Measurements from ENCODE around the gene TUBG2.

Gene TUBG2

GRCh38 chr17:42677012-42677857, 18.2 kb downstream of the TUBG2 start:
- DNase-seq (ENCODE audit: low read depth), result peak; percentile 93

- peak; percentile 69 for DNase-seq (ENCODE audit: low read depth)
Observed at GRCh38 chr17:42677921-42678781, 19.1 kb downstream of the TUBG2 start.

GRCh38 chr17:42678951-42679491, 19.9 kb downstream of the TUBG2 start:
- DNase-seq (ENCODE audit: low read depth), result no peak

- DNase-seq (ENCODE audit: low read depth), result no peak
Observed at GRCh38 chr17:42679492-42680330, 20.6 kb downstream of the TUBG2 start.

GRCh38 chr17:42680331-42680808, 21.3 kb downstream of the TUBG2 start:
- no peak for DNase-seq (ENCODE audit: low read depth)

- DNase-seq (ENCODE audit: low read depth), result peak; percentile 32
Observed at GRCh38 chr17:42681976-42682721, 23.1 kb downstream of the TUBG2 start, which contains the start of gene CNTNAP1. Gene CNTNAP1 (plus strand): TSS chr17:42682531. CDS start chr17:42682830, 299 bp downstream.

- DNase-seq (ENCODE audit: low read depth), result no peak
Observed at GRCh38 chr17:42682722-42683403, 23.8 kb downstream of the TUBG2 start.

GRCh38 chr17:42683407-42684034, 24.4 kb downstream of the TUBG2 start:
- DNase-seq (ENCODE audit: low read depth), result no peak

- DNase-seq (ENCODE audit: low read depth), result no peak
Observed at GRCh38 chr17:42684929-42685556, 26.0 kb downstream of the TUBG2 start.

- no peak for DNase-seq (ENCODE audit: low read depth)
Observed at GRCh38 chr17:42685831-42686230, 26.7 kb downstream of the TUBG2 start.

GRCh38 chr17:42686520-42687128, 27.5 kb downstream of the TUBG2 start:
- no peak for DNase-seq (ENCODE audit: low read depth)

GRCh38 chr17:42687707-42688320, 28.7 kb downstream of the TUBG2 start:
- DNase-seq (ENCODE audit: low read depth), result no peak

GRCh38 chr17:42690596-42690995, 31.5 kb downstream of the TUBG2 start:
- DNase-seq (ENCODE audit: low read depth), result no peak

GRCh38 chr17:42691021-42691545, 32.0 kb downstream of the TUBG2 start:
- DNase-seq (ENCODE audit: low read depth), result no peak

GRCh38 chr17:42692489-42692888, 33.4 kb downstream of the TUBG2 start:
- DNase-seq (ENCODE audit: low read depth), result no peak

GRCh38 chr17:42694524-42694923, 35.4 kb downstream of the TUBG2 start:
- no peak for DNase-seq (ENCODE audit: low read depth)

GRCh38 chr17:42695500-42695899, 36.4 kb downstream of the TUBG2 start:
- no peak for DNase-seq (ENCODE audit: low read depth)

Data from GM04503 (cell line).